ENCODE data around the gene EPHB3.

GRCh38 chr3:184596233-184596632, 34.6 kb downstream of the EPHB3 start:
- TF ChIP-seq CTCF (IDR thresholded peaks at IDR 0.05) (no peak), POLR2A (IDR thresholded peaks at IDR 0.05) (no peak)
